ENCODE data around the gene QSOX2.

Gene QSOX2

DNA sequence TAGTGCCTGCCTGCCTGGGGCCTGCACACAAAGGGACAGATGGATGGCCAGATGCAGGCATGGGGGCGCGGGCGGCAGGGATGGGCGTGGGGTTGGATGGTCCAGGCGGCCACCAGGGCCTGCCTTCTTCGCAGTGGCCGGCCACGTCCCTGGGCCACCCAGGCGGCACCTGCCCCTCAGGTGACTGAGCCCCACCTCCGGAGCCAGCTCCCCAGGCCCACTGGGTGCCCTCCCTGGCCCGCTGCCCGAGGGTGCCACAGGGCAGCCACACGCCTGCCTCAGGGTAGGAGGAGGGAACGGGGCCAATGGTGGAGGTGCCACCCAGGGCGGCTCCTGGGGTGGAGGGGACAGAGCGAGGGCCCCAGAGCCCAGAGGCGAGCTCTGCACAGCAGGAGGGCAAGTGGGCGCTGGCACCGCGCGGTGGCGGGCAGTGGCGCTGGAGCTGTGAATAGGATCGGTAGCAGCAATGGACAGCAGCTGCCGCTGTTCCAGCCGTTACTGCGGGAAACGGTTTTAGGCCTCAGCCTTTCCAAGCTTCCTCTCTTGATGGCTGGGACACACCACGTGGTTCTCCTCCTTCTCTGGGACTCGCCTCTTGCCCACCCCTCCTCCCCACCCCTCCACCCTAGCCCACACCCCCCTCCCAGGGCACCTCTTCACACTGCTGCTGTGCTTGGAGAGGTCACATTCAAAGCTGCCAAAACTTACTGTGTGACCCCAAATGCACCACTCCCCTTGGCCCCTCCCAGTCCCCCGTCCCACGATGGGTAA lies 59.8 kb downstream of the QSOX2 start:
- no peak for TF ChIP-seq CTCF (IDR thresholded peaks at IDR 0.05; ENCODE audit: low read depth, low read length)

DNA sequence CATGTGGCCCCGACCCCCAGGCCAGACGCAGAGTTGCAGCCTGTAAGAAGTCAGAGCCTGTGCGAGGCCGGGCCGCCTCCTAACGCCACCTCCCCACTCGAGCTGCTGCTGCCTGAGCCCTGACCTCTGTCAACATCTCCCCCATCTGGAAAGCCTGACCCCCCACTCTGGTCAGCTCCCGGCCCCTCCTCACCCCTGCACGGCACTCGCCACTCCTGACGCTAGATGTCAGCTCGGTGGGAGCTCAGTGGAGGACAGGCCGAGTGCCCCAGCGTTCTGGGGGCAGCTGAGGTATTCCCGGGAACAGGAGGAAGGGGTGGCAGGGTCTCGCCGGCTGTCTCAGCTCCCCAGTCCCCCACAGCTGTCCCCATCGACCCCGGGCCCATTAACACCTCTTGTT lies 60.5 kb downstream of the QSOX2 start:
- Histone ChIP-seq H3K36me3 (no peaks in the 10 kb centered on the region), H3K4me3 (ENCODE audit: low read depth, low read length) (no peak overlapping the region), H3K27me3 (ENCODE audit: insufficient read depth, low read depth, severe bottlenecking) (no peaks in the 10 kb centered on the region), H3K9me3 (ENCODE audit: severe bottlenecking) (no peaks in the 10 kb centered on the region), H3K27ac (no peak overlapping the region)
- no peak for DNase-seq
- TF ChIP-seq CTCF (IDR thresholded peaks at IDR 0.05; ENCODE audit: low read depth, low read length) = no peak

More for the DNA sequence above, 59.8 kb downstream of the QSOX2 start:
- no peaks in the 10 kb centered on the region for H3K9me3 ChIP-seq (ENCODE audit: severe bottlenecking)
- no peaks in the 10 kb centered on the region for H3K36me3 ChIP-seq
- H3K27ac ChIP-seq = peak overlapping the region; percentile 10; the same call in 1 of the 2 replicates
- no peaks in the 10 kb centered on the region for H3K27me3 ChIP-seq (ENCODE audit: insufficient read depth, low read depth, severe bottlenecking)
- DNase-seq = no peak
- H3K4me3 ChIP-seq (ENCODE audit: low read depth, low read length) = no peak overlapping the region

DNA sequence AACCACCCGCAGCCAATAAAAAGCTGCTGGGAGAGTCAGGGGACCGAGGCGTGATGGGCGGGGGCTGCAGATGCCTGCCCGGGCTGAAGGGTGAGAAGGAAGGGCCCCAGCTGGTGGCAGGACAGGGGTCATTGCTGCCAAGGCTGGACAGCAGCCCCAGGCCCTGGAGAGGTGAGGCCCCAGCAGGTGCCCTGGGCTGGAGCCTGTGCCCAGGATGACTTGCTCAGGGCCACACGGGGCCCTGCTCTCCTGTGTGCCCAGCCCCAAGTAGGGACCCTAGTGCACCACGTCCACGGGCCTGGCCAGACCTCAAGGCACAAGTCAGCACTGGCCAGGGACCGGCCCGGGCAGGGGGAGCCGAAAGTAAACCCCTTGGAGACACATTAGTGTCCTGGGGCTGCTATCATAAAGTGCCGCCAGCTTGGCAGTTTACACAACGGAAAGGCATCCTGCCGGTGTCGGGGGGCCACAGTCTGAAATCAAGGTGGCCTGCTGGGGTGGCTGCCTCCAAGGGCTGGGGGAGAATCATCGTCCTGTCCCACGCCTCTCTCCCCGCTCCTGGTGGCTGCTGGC lies 62.7 kb downstream of the QSOX2 start:
- no peak overlapping the region for H3K4me3 ChIP-seq (ENCODE audit: low read depth, low read length)
- H3K9me3 ChIP-seq (ENCODE audit: severe bottlenecking) = no peaks in the 10 kb centered on the region
- no peak for DNase-seq
- no peaks in the 10 kb centered on the region for H3K36me3 ChIP-seq
- no peaks in the 10 kb centered on the region for H3K27me3 ChIP-seq (ENCODE audit: insufficient read depth, low read depth, severe bottlenecking)
- TF ChIP-seq CTCF (IDR thresholded peaks at IDR 0.05; ENCODE audit: low read depth, low read length) = no peak
- peak overlapping the region; percentile 22; the same call in 1 of the 2 replicates for H3K27ac ChIP-seq

DNA sequence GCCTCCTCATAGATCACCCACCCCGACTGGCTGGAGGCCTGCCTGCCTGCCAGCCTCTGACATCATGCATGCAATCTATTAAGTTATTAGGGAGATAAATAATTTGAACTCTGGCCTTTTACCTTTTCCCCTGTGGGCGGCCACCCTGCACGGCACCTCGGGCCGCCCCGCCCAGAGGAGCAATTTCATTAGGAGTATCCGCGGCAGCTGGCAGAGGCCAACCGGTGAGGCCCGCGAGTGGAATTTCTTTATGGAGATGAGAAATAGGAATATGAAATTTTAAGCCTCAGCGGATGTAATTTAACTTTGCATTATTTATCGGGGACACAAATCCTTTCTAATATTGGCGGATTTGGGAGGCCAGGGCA lies 63.2 kb downstream of the QSOX2 start:
- Histone ChIP-seq H3K9me3 (ENCODE audit: severe bottlenecking) (no peaks in the 10 kb centered on the region), H3K27ac (no peak overlapping the region), H3K4me3 (ENCODE audit: low read depth, low read length) (no peak overlapping the region), H3K27me3 (ENCODE audit: insufficient read depth, low read depth, severe bottlenecking) (no peaks in the 10 kb centered on the region), H3K36me3 (no peaks in the 10 kb centered on the region)
- no peak for DNase-seq
- no peak for TF ChIP-seq CTCF (IDR thresholded peaks at IDR 0.05; ENCODE audit: low read depth, low read length)

DNA sequence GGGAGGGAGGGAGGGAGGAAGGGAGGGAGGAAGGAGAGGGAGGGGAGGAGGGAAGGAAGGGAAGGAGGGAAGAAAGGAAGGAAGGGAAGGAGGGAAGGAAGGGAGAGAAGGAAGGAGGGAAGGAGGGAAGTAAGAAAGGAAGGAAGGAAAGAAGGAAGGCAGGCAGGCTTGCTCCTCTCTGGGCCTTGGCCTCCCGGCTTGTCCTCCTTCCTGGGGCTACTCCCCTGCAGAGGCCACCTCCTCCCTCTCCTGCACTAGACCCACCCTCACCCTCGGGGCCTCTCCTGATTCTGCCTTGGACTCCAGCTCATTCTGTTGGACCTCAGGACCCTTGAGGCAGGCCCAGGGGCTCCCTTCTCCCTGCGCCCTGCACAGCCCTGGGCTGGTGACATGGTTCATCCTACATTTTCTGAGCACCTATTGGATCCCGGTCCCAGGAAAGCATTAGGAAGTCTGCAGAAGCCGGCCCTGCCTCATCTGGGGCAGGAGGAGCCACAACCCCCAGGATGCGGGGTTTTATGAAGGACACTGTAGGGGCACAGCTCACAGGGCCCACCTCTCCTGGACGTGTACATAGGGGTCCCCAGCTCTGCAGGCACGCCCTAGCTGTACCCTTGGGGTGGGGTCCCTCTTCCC lies 63.7 kb downstream of the QSOX2 start:
- H3K27me3 ChIP-seq (ENCODE audit: insufficient read depth, low read depth, severe bottlenecking) = no peaks in the 10 kb centered on the region
- no peak overlapping the region; the same call in 1 of the 2 replicates for H3K27ac ChIP-seq
- no peaks in the 10 kb centered on the region for H3K36me3 ChIP-seq
- DNase-seq = no peak
- no peaks in the 10 kb centered on the region for H3K9me3 ChIP-seq (ENCODE audit: severe bottlenecking)
- no peak for TF ChIP-seq CTCF (IDR thresholded peaks at IDR 0.05; ENCODE audit: low read depth, low read length)
- no peak overlapping the region for H3K4me3 ChIP-seq (ENCODE audit: low read depth, low read length)

All from WERI-Rb-1 (cell line).